DND-41 (cell line): ENCODE results near the gene ABAT.
"Not testable (repeated sequence)": the region's sequence is repeated elsewhere in the genome, so short reads cannot be mapped to it uniquely, and the experiment has no call there.

ENCODE experiments used
- ATAC-seq: fragments of 200-7000 bp; cut with Tn5 transposase; 3 replicates; pipeline ENCODE4 v1.9.1; 2021; ENCODE audit warnings: low read depth; ENCODE audit not compliant: insufficient read depth
- DNase-seq: peaks from one replicate; pipeline ENCODE4 v3.0.0-alpha.2; 2020
- H2AFZ ChIP-seq: 2 replicates; pipeline ENCODE4 v1.6.0; 2012; ENCODE audit warnings: low read depth, low read length
- H3K27ac ChIP-seq: 2 replicates; pipeline ENCODE4 v1.5.1; 2012; ENCODE audit warnings: low read length, inconsistent platforms
- H3K27me3 ChIP-seq: fragments of 200-600 bp; sonication (generic); 2 replicates; pipeline ENCODE4 v1.6.0; 2012; ENCODE audit warnings: low read length, mild to moderate bottlenecking, inconsistent platforms; ENCODE audit not compliant: insufficient read depth, poor library complexity
- H3K36me3 ChIP-seq: 2 replicates; pipeline ENCODE4 v1.5.1; 2012; ENCODE audit warnings: low read length, inconsistent platforms; ENCODE audit not compliant: insufficient read depth
- H3K4me1 ChIP-seq: 2 replicates; pipeline ENCODE4 v1.5.1; 2012; ENCODE audit warnings: mild to moderate bottlenecking, low read length; ENCODE audit not compliant: insufficient read depth
- H3K4me2 ChIP-seq: 2 replicates; pipeline ENCODE4 v1.6.0; 2012; ENCODE audit warnings: mild to moderate bottlenecking, moderate library complexity, low read length, inconsistent platforms; ENCODE audit not compliant: insufficient read depth
- H3K4me3 ChIP-seq, 2 experiments: fragments of 200-600 bp in 1 of 2; shearing (Covaris generic) in 1 of 2; 2 replicates each; pipeline ENCODE4 v1.5.1; 2012 to 2016; ENCODE audit warnings: inconsistent platforms in 2 of 2, low read length in 2 of 2, mild to moderate bottlenecking in 2 of 2, low read depth in 1 of 2, moderate library complexity in 1 of 2
- H3K79me2 ChIP-seq: 2 replicates; pipeline ENCODE4 v1.6.0; 2012; ENCODE audit warnings: low read length, inconsistent platforms; ENCODE audit not compliant: insufficient read depth
- H3K9ac ChIP-seq: 2 replicates; pipeline ENCODE4 v1.6.0; 2012; ENCODE audit warnings: low read depth, mild to moderate bottlenecking, inconsistent platforms, low read length, moderate library complexity
- H3K9me3 ChIP-seq: 2 replicates; pipeline ENCODE4 v1.5.1; 2012; ENCODE audit warnings: low read length, moderate library complexity, mild to moderate bottlenecking, inconsistent platforms; ENCODE audit not compliant: insufficient read depth, severe bottlenecking
- H4K20me1 ChIP-seq: 2 replicates; pipeline ENCODE4 v1.6.0; 2012; ENCODE audit warnings: low read length; ENCODE audit not compliant: insufficient read depth
- EZH2 ChIP-seq: IDR thresholded peaks from 3 replicates; pipeline ENCODE4 v1.6.1; 2012; ENCODE audit warnings: borderline replicate concordance, low read depth, mild to moderate bottlenecking, moderate library complexity, low read length, inconsistent platforms; ENCODE audit not compliant: severe bottlenecking
- TF ChIP-seq, protein P1 (sequence below): IDR thresholded peaks from 2 replicates; pipeline ENCODE4 v1.5.1; 2012; ENCODE audit warnings: borderline replicate concordance, low read length, moderate library complexity, mild to moderate bottlenecking; ENCODE audit not compliant: poor library complexity, severe bottlenecking; ENCODE audit errors: extremely low read depth

The ABAT gene

GRCh38 chr16:8648877-8649276 is 25.5 kb upstream of the ABAT start:
- no peaks in the 10 kb centered on the region for H4K20me1 ChIP-seq
- no peaks in the 10 kb centered on the region for H3K9me3 ChIP-seq
- H3K4me3 ChIP-seq, result no peak overlapping the region
- TF ChIP-seq, protein P1, sequence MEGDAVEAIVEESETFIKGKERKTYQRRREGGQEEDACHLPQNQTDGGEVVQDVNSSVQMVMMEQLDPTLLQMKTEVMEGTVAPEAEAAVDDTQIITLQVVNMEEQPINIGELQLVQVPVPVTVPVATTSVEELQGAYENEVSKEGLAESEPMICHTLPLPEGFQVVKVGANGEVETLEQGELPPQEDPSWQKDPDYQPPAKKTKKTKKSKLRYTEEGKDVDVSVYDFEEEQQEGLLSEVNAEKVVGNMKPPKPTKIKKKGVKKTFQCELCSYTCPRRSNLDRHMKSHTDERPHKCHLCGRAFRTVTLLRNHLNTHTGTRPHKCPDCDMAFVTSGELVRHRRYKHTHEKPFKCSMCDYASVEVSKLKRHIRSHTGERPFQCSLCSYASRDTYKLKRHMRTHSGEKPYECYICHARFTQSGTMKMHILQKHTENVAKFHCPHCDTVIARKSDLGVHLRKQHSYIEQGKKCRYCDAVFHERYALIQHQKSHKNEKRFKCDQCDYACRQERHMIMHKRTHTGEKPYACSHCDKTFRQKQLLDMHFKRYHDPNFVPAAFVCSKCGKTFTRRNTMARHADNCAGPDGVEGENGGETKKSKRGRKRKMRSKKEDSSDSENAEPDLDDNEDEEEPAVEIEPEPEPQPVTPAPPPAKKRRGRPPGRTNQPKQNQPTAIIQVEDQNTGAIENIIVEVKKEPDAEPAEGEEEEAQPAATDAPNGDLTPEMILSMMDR, result no peak
- no peak for TF ChIP-seq EZH2
- no peak overlapping the region for H2AFZ ChIP-seq
- H3K36me3 ChIP-seq, result peaks cover 48% of the 10 kb centered on the region
- H3K4me2 ChIP-seq, result no peak overlapping the region
- no peak for DNase-seq
- H3K4me1 ChIP-seq, result no peaks in the 10 kb centered on the region
- no peak for ATAC-seq
- H3K9ac ChIP-seq, result no peak overlapping the region
- no peaks in the 10 kb centered on the region for H3K27me3 ChIP-seq
- H3K79me2 ChIP-seq, result no peaks in the 10 kb centered on the region
- no peak overlapping the region for H3K27ac ChIP-seq

DNA sequence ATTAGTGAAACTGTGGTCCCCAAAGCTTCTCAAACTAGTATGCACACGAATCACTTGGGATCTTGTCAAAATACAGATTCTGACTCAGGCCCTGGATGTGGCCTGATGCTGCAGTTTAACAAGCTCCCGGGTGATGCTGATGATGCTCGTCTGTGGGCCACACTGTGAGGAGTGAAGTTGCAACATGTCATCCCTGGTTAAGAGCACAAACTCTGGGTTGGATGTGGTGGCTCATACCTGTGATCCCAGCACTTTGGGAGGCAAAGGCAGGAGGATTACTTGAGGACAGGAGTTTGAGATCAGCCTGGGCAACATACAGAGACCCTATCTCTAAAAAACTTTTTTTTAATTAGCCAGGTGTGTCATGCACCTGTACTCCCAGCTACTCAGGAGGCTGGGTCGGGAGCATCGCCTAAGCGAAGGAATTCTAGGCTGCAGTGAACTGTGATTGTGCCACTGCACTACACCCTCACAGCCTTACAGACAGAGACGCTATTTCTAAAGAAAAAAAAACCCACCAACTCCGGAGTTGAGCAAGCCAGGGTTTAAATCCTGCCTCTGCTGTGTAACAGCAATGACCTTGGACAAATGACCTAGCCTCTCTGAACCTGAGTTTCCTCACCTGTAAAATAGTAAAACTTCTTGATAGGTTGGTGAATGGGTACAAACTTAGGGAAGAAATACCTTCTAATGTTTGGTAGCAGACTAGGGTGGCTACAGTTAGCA is 24.4 kb upstream of the ABAT start:
- DNase-seq, result no peak
- Histone ChIP-seq H3K9me3 (no peaks in the 10 kb centered on the region), H3K9ac (no peak overlapping the region), H3K27ac (no peak overlapping the region), H3K36me3 (peaks cover 37% of the 10 kb centered on the region), H3K4me2 (no peak overlapping the region), H3K27me3 (no peaks in the 10 kb centered on the region), H3K79me2 (no peaks in the 10 kb centered on the region), H3K4me1 (no peaks in the 10 kb centered on the region), H4K20me1 (no peaks in the 10 kb centered on the region), H2AFZ (no peak overlapping the region), H3K4me3 (no peak overlapping the region)
- TF ChIP-seq, protein P1, result no peak
- no peak for TF ChIP-seq EZH2
- ATAC-seq, result no peak

- not testable (repeated sequence) for H3K9me3 ChIP-seq, DNase-seq
- peak; percentile 46; the same call in 1 of the 3 replicates for ATAC-seq
Measured at GRCh38 chr16:8651958-8652357, 22.5 kb upstream of the ABAT start.

More at GRCh38 chr16:8651958-8652357, 22.5 kb upstream of the ABAT start:
- H3K27me3 ChIP-seq, H3K27ac ChIP-seq, H3K4me2 ChIP-seq, H3K4me1 ChIP-seq, H3K79me2 ChIP-seq, H3K9ac ChIP-seq, H3K4me3 ChIP-seq, H2AFZ ChIP-seq, H4K20me1 ChIP-seq: not testable (repeated sequence)
- TF ChIP-seq, protein P1, result peak; percentile 47
- peaks cover 17% of the 10 kb centered on the region for H3K36me3 ChIP-seq
